Uterus (tissue), 2 donors: ENCODE results near the gene TYR.
"Not testable (repeated sequence)": the region's sequence is repeated elsewhere in the genome, so short reads cannot be mapped to it uniquely, and the experiment has no call there.

Experiments
- POLR2A ChIP-seq, 2 donors: fragments of 450-650 bp; IDR thresholded peaks; one replicate each; pipeline ENCODE4 v1.6.1; 2016; ENCODE audit warnings: antibody characterized with exemption in 2 of 2, mild to moderate bottlenecking in 1 of 2, moderate library complexity in 1 of 2
- TF ChIP-seq, protein P1 (sequence below), 4 experiments: fragments of 200-600 bp in 2 of 4; fragments of 450-650 bp in 2 of 4; sonication (generic) in 2 of 4; IDR thresholded peaks; one replicate each; pipeline ENCODE4 v1.5.1; 2016 to 2019; ENCODE audit warnings: antibody characterized with exemption in 4 of 4, mild to moderate bottlenecking in 2 of 4, moderate library complexity in 1 of 4

DNA sequence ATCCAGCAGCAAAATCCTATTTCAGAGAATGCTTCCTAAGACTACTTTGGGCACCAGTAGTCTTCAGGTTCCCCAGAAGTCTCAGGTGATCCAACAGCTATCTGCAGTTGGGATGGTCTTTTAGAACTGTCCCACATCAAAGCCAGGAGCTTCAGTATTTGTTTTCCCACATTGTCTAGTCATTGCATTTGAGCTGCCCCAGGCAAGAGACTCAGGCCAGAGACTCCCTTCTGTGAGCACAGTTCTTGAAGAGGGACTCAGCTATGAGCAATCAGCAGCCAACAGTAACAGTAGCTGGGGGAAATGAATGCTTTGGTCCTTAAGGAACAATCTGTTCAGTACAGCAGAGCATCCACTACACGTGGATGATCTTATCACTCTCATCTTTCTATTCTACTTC is 125.4 kb downstream of the TYR start:
- not testable (repeated sequence) for TF ChIP-seq POLR2A (IDR thresholded peaks at IDR 0.05)
- TF ChIP-seq, protein P1, sequence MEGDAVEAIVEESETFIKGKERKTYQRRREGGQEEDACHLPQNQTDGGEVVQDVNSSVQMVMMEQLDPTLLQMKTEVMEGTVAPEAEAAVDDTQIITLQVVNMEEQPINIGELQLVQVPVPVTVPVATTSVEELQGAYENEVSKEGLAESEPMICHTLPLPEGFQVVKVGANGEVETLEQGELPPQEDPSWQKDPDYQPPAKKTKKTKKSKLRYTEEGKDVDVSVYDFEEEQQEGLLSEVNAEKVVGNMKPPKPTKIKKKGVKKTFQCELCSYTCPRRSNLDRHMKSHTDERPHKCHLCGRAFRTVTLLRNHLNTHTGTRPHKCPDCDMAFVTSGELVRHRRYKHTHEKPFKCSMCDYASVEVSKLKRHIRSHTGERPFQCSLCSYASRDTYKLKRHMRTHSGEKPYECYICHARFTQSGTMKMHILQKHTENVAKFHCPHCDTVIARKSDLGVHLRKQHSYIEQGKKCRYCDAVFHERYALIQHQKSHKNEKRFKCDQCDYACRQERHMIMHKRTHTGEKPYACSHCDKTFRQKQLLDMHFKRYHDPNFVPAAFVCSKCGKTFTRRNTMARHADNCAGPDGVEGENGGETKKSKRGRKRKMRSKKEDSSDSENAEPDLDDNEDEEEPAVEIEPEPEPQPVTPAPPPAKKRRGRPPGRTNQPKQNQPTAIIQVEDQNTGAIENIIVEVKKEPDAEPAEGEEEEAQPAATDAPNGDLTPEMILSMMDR (IDR thresholded peaks at IDR 0.05) = not testable (repeated sequence)
